GM12878 (cell line): ENCODE data around the gene SPATA2. TPM values are rescaled to one million over a fixed set of nuclear protein-coding genes. Genes with fewer than 3 reads are reported as not detected.

ENCODE experiments used
- ATAC-seq: fragments of 200-7000 bp; cut with Tn5 transposase; 3 replicates; pipeline ENCODE4 v1.9.1; 2020; ENCODE audit warnings: mild to moderate bottlenecking, moderate library complexity
- BruUV-seq: library from RNA; stranded (reverse); fragments of 400-500 nt; replicated peaks from 2 replicates; lab custom pipeline; 2021; lab: Mats Ljungman, UMichigan
- CTCF ChIA-PET: fragments of 300-600 bp; sonication (Branson Sonifier 250); formaldehyde crosslinking; extraction: SDS; loops from one replicate; lab custom pipeline; 2021; ENCODE audit warnings: inconsistent platforms; lab: Yijun Ruan, JAX
- POLR2A ChIA-PET: fragments of 350-600 bp; formaldehyde crosslinking; extraction: SDS; loops from one replicate; lab custom pipeline; 2021; ENCODE audit warnings: inconsistent platforms; lab: Charles Lee
- RAD21 ChIA-PET: fragments of 300-600 bp; sonication (Branson Sonifier 250); formaldehyde crosslinking; loops from one replicate; lab custom pipeline; 2023; ENCODE audit warnings: antibody characterized with exemption; ENCODE audit not compliant: unreplicated experiment; lab: Charles Lee
- SMC1A ChIA-PET: fragments of 300-600 bp; sonication (Branson Sonifier 250); formaldehyde crosslinking; loops from one replicate; lab custom pipeline; 2023; ENCODE audit not compliant: unreplicated experiment, uncharacterized antibody; lab: Charles Lee
- DNase-seq: peaks from one replicate; pipeline ENCODE4 v3.0.0-alpha.2; 2011; ENCODE audit warnings: low read depth, low spot score
- FAIRE-seq: peaks from 3 replicates; lab custom pipeline; 2011; peaks lifted over from hg19 to GRCh38; lab: Jason Lieb, UNC
- H2AFZ ChIP-seq: 2 replicates; pipeline ENCODE4 v1.6.0; 2011; ENCODE audit warnings: low read depth, low read length, control low read depth; ENCODE audit not compliant: control insufficient read depth
- H3K27ac ChIP-seq: 2 replicates; pipeline ENCODE4 v1.5.1; 2011; ENCODE audit warnings: control low read depth; ENCODE audit not compliant: control insufficient read depth, insufficient read depth
- H3K27me3 ChIP-seq, 2 experiments: replicated peaks in 1 of 2; 2 replicates each; pipeline versions ENCODE4 v1.6.0 to v1.6.1; 2011; ENCODE audit warnings: low read length in 1 of 2; ENCODE audit not compliant: control insufficient read depth in 2 of 2, insufficient read depth in 2 of 2
- H3K36me3 ChIP-seq, 2 experiments: 2 replicates each; pipeline ENCODE4 v1.5.1; 2011; ENCODE audit warnings: low read length in 1 of 2; ENCODE audit not compliant: control insufficient read depth in 2 of 2, insufficient read depth in 2 of 2
- H3K4me1 ChIP-seq: 2 replicates; pipeline ENCODE4 v1.6.1; 2011; ENCODE audit warnings: mild to moderate bottlenecking, low read length, moderate library complexity, mixed read lengths; ENCODE audit not compliant: control insufficient read depth, insufficient read depth
- H3K4me2 ChIP-seq: 2 replicates; pipeline ENCODE4 v1.6.0; 2011; ENCODE audit warnings: control low read depth; ENCODE audit not compliant: control insufficient read depth, insufficient read depth
- H3K4me3 ChIP-seq: fragments of 200-600 bp; sonication (generic); 2 replicates; pipeline ENCODE4 v1.5.1; 2016
- H3K79me2 ChIP-seq: 2 replicates; pipeline ENCODE4 v1.6.0; 2011; ENCODE audit warnings: low read length; ENCODE audit not compliant: control insufficient read depth, insufficient read depth
- H3K9ac ChIP-seq: 2 replicates; pipeline ENCODE4 v1.8.0; 2011; ENCODE audit warnings: low read length, control low read depth, mixed read lengths; ENCODE audit not compliant: control insufficient read depth, insufficient read depth
- H3K9me3 ChIP-seq: replicated peaks from 3 replicates; pipeline ENCODE4 v1.5.1; 2011; ENCODE audit warnings: mild to moderate bottlenecking, low read length; ENCODE audit not compliant: control insufficient read depth, insufficient read depth
- H4K20me1 ChIP-seq: 2 replicates; pipeline ENCODE4 v1.6.0; 2011; ENCODE audit not compliant: control insufficient read depth, insufficient read depth
- BMI1 ChIP-seq: fragments of 450-650 bp; IDR thresholded peaks from 2 replicates; pipeline ENCODE4 v1.6.1; 2016; ENCODE audit warnings: mild to moderate bottlenecking, moderate library complexity, borderline replicate concordance
- CUX1 ChIP-seq: IDR thresholded peaks from 2 replicates; pipeline ENCODE4 v1.6.1; 2012; ENCODE audit warnings: improper control_type of control experiment, low read depth, low read length; ENCODE audit not compliant: insufficient replicate concordance
- FOXM1 ChIP-seq: IDR thresholded peaks from 2 replicates; pipeline ENCODE4 v1.6.1; 2012; ENCODE audit warnings: low read depth, mild to moderate bottlenecking, inconsistent platforms, low read length, moderate library complexity
- GABPA ChIP-seq: IDR thresholded peaks from 2 replicates; pipeline ENCODE4 v1.6.1; 2014; ENCODE audit warnings: antibody characterized with exemption, low read depth, mild to moderate bottlenecking, inconsistent platforms
- HDAC2 ChIP-seq: fragments of 200-600 bp; sonication (generic); IDR thresholded peaks from 2 replicates; pipeline ENCODE4 v1.6.1; 2017
- LARP7 ChIP-seq: fragments of 450-650 bp; IDR thresholded peaks from 2 replicates; pipeline ENCODE4 v1.6.1; 2017; ENCODE audit warnings: mild to moderate bottlenecking
- RAD21 ChIP-seq: IDR thresholded peaks from 2 replicates; pipeline ENCODE4 v1.6.1; 2011; ENCODE audit warnings: mild to moderate bottlenecking, low read depth, low read length, moderate library complexity; ENCODE audit not compliant: insufficient read depth
- SREBF2 ChIP-seq: IDR thresholded peaks from 2 replicates; pipeline ENCODE4 v1.6.1; 2012; ENCODE audit warnings: mild to moderate bottlenecking, low read length
- TCF12 ChIP-seq: IDR thresholded peaks from 2 replicates; pipeline ENCODE4 v1.6.1; 2011; ENCODE audit warnings: low read depth, mild to moderate bottlenecking, low read length
- WRNIP1 ChIP-seq: IDR thresholded peaks from 2 replicates; pipeline ENCODE4 v1.6.1; 2011; ENCODE audit warnings: low read depth, low read length, improper control_type of control experiment, borderline replicate concordance
- ZBTB33 ChIP-seq: fragments of 450-650 bp; IDR thresholded peaks from 2 replicates; pipeline ENCODE4 v1.6.1; 2017; ENCODE audit warnings: mild to moderate bottlenecking
- ZZZ3 ChIP-seq: IDR thresholded peaks from 2 replicates; pipeline ENCODE4 v1.6.1; 2011; ENCODE audit warnings: low read depth; ENCODE audit not compliant: control insufficient read depth, insufficient read length
- WGBS: methylation state at CpG from one replicate; pipeline ENCODE4 v1.1.6; 2016; ENCODE audit warnings: low lambda C conversion rate; ENCODE audit not compliant: insufficient replicate concordance, insufficient coverage; ENCODE audit errors: missing lambda C conversion rate; 5-methylcytosine and 5-hydroxymethylcytosine counted together
- in situ Hi-C: fragments of 300-500 bp; cut with MboI; formaldehyde crosslinking; loops from 9 replicates; pipeline ENCODE4 v1.14.3; 2018; ENCODE audit warnings: mixed read lengths
- intact Hi-C: fragments of 100-400 bp; cut with micrococcal nuclease; formaldehyde crosslinking; loops from one replicate; pipeline ENCODE4 v1.14.2; 2022; ENCODE audit not compliant: unreplicated experiment
- polyA plus RNA-seq, 11 experiments: library from polyadenylated mRNA; depleted of rRNA in 4 of 11; unstranded in 6 of 11; stranded (reverse) in 5 of 11; fragments of >200 nt; fragmentation: Nextera tagmentation in 4 of 11; fragmentation: Illumina TruSeq in 1 of 11; extraction: Ambion mirVana in 4 of 11; extraction: Trizol in 1 of 11; gene quantifications; 1 replicate in 1 of 11; 2 replicates in 10 of 11; pipeline versions ENCODE4 v1.2.1 to v1.2.3, GENCODE V29; 2011 to 2016; ENCODE audit warnings: inconsistent platforms in 2 of 11, missing spikeins in 2 of 11, low read depth in 1 of 11
- total RNA-seq, 4 experiments: library from RNA; depleted of rRNA in 3 of 4; stranded (reverse); fragments of >200 nt in 3 of 4; fragmentation: Illumina TruSeq in 1 of 4; extraction: Trizol in 1 of 4; gene quantifications; 2 replicates each; pipeline versions ENCODE4 v1.2.1 to v1.2.3, GENCODE V29; 2013 to 2021
- TF ChIP-seq, protein P1 (sequence below): fragments of 450-650 bp; IDR thresholded peaks from 2 replicates; pipeline ENCODE4 v1.6.1; 2017; ENCODE audit warnings: antibody characterized with exemption, mild to moderate bottlenecking, moderate library complexity

Gene SPATA2
- total and polyA plus RNA-seq, 10 of the 15 experiments (the other 5 are each of a cell fraction or from before 2014, with no cell fraction given): 0.93 to 11.7 (median 5.6) TPM

DNA sequence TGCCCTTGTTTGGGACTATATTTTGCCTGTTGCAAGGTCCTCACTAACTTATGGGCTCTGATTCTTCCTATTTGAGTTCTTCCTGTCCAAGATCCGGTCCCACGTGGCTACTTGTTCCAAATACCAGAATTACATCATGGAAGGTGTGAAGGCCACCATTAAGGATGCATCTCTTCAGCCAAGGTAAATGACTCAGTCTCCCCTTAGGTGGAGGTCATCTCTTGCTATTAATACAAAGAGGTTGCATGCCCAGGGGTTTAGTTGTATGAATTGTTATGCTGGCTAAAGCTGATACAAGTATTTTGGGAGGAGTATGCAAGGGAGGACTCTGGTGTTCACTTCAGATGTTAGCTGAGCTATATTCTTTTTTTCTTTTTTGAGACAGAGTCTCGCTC lies 30.0 kb upstream of the SPATA2 start (continued):
- TF ChIP-seq, protein P1, sequence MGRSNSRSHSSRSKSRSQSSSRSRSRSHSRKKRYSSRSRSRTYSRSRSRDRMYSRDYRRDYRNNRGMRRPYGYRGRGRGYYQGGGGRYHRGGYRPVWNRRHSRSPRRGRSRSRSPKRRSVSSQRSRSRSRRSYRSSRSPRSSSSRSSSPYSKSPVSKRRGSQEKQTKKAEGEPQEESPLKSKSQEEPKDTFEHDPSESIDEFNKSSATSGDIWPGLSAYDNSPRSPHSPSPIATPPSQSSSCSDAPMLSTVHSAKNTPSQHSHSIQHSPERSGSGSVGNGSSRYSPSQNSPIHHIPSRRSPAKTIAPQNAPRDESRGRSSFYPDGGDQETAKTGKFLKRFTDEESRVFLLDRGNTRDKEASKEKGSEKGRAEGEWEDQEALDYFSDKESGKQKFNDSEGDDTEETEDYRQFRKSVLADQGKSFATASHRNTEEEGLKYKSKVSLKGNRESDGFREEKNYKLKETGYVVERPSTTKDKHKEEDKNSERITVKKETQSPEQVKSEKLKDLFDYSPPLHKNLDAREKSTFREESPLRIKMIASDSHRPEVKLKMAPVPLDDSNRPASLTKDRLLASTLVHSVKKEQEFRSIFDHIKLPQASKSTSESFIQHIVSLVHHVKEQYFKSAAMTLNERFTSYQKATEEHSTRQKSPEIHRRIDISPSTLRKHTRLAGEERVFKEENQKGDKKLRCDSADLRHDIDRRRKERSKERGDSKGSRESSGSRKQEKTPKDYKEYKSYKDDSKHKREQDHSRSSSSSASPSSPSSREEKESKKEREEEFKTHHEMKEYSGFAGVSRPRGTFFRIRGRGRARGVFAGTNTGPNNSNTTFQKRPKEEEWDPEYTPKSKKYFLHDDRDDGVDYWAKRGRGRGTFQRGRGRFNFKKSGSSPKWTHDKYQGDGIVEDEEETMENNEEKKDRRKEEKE: no peak
- no peak for TF ChIP-seq ZZZ3
- no peak for TF ChIP-seq TCF12
- TF ChIP-seq RAD21: no peak

- peaks cover under 1 to 27% of the 10 kb centered on the region in 2 experiments for H3K36me3 ChIP-seq
- POLR2A ChIA-PET: interaction anchor here (0.6 to 0.7 kb wide), 10 partner anchors 11 to 1135 kb away, joined by 3 to 8 read pairs (median 6); no protein-coding TSS in a partner anchor
- ATAC-seq: no peak
- no peaks in the 10 kb centered on the region for H3K27me3 ChIP-seq
- no peaks in the 10 kb centered on the region for H3K9me3 ChIP-seq
- RAD21 ChIA-PET: interaction anchor here (0.7 kb wide), 1 partner anchor 522 kb away, joined by 3 read pairs; no protein-coding TSS in a partner anchor
- BruUV-seq: no TSS peak
- 97% methylated on average over 3 of the region's 3 CpGs for WGBS
- 0 out of 2 replicates have a peak, but pooled peaks cover 7% of the 10 kb centered on the region for H3K4me1 ChIP-seq
- SMC1A ChIA-PET: no interaction called here
- CTCF ChIA-PET: interaction anchor here (0.6 to 1.6 kb wide), 3 partner anchors 34 to 128 kb away, joined by 3 to 5 read pairs (median 4); no protein-coding TSS in a partner anchor
- no peak overlapping the region for H3K4me2 ChIP-seq
- no peak overlapping the region for H3K4me3 ChIP-seq
- H3K79me2 ChIP-seq: peaks cover 36% of the 10 kb centered on the region
- no peak overlapping the region for H2AFZ ChIP-seq
- DNase-seq: no peak
- in situ Hi-C loops (no loop called here), intact Hi-C loops (no loop called here)
- no peak for FAIRE-seq
- H3K27ac ChIP-seq: no peak overlapping the region
- H3K9ac ChIP-seq: no peak overlapping the region
- H4K20me1 ChIP-seq: peaks cover 4% of the 10 kb centered on the region; the same call in 1 of the 2 replicates
- TF ChIP-seq CUX1: no peak
- TF ChIP-seq RAD21: no peak
- TF ChIP-seq LARP7: no peak
- no peak for TF ChIP-seq FOXM1
- TF ChIP-seq WRNIP1: no peak
- no peak for TF ChIP-seq HDAC2
- TF ChIP-seq ZBTB33: no peak
- TF ChIP-seq GABPA: no peak
- no peak for TF ChIP-seq BMI1
- no peak for TF ChIP-seq SREBF2
These were observed 27.6 kb upstream of the SPATA2 start for GRCh38 chr20:49942942-49943341.
